GM19455 (cell line): ENCODE data around the gene IFRD1.
A peak's percentile ranks its signal among the peaks of the same experiment; 100 is the strongest.

Source experiments
- ATAC-seq: cut with Tn5 transposase; IDR thresholded peaks from one replicate; pipeline ENCODE4 v1.9.1; 2021; ENCODE audit not compliant: unreplicated experiment

IFRD1 gene, protein sequence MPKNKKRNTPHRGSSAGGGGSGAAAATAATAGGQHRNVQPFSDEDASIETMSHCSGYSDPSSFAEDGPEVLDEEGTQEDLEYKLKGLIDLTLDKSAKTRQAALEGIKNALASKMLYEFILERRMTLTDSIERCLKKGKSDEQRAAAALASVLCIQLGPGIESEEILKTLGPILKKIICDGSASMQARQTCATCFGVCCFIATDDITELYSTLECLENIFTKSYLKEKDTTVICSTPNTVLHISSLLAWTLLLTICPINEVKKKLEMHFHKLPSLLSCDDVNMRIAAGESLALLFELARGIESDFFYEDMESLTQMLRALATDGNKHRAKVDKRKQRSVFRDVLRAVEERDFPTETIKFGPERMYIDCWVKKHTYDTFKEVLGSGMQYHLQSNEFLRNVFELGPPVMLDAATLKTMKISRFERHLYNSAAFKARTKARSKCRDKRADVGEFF

DNA sequence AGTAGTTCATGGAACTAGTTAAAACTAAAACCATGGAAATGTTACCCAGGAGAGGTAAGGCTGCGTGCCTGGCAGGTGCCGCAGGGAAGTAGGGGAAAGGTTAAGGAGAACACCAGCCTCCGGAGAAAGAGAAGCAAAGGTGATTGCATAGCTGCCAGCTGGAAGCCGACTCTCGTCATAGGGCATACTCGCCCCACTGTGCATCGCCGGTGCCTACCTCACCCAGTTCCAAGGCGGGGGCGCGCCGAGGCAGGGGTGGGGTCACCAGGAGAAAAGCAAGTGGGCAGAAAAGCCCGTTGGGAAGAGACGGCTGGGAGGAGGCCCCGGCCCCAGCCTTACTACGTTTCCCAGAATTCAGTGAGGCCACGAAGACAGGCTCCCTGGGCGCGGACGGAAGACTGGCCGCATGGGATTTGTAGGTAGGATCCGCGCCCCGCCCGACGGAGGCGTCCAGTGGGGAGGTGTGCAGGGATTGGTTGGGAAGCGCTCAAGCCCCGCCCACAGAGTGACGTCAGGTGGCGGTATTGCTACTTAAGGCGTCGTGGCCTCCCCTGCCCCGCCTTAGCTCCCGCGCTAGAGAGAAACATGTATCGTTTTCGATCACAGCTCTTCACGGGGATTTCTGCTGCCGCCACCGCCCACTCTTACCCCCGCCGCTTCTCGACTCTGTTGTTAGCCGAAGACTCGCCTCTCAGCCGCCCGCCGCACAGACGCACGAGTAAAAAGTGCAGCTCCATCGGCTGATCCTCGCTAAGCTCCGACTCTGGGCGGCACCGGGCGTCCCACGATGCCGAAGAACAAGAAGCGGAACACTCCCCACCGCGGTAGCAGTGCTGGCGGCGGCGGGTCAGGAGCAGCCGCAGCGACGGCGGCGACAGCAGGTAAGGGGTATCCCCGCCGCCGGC lies at the start of gene IFRD1:
IFRD1 (plus strand) TSS at position 559 of the 905 bp plus-strand sequence; CDS start at position 788, 229 bp downstream.
- peak; percentile 73 for ATAC-seq

- no peak for ATAC-seq
These were observed 45.9 kb upstream of the IFRD1 start for GRCh38 chr7:112404321-112404720.

DNA sequence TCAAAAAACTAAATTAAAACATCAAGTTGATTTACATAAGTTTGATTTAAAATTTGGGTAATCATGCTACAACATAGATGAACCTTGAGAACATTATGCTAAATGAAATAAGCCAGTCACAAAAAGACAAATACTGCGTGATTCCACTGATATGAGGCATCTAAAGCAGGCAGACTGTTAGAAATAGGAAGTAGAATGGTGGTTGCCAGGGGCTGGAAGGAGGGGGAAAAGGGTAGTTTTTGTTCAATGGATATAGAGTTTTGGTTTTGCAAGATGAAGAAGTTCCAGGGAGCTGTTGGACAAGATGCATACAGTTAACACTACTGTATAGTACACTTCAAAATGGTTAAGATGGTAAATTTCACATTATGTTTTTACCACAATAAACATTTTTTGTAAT lies 45.0 kb upstream of the IFRD1 start:
- no peak for ATAC-seq

DNA sequence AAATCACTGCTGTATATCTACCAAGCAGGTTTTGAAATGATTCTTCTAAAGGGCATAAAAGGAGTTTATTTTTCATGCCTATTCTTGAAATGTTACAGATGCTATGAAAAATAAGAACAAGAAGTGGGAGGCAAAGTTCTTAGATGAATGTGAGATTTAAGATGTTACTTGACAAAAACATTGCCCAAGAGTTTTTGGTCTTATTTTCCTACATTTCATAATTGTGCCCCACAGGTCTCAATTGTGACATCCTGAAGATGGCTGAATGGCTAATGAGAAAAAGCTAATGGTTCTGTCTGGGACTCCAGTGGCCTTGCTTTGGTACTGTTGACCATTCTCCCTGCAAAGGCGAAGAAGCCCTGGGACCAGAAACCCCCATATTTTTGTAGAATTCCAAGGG lies 43.0 kb upstream of the IFRD1 start:
- ATAC-seq = no peak

- no peak for ATAC-seq
These were observed 40.2 kb upstream of the IFRD1 start for GRCh38 chr7:112410092-112410491.

GRCh38 chr7:112411186-112411795 lies 39.0 kb upstream of the IFRD1 start:
- ATAC-seq = no peak

DNA sequence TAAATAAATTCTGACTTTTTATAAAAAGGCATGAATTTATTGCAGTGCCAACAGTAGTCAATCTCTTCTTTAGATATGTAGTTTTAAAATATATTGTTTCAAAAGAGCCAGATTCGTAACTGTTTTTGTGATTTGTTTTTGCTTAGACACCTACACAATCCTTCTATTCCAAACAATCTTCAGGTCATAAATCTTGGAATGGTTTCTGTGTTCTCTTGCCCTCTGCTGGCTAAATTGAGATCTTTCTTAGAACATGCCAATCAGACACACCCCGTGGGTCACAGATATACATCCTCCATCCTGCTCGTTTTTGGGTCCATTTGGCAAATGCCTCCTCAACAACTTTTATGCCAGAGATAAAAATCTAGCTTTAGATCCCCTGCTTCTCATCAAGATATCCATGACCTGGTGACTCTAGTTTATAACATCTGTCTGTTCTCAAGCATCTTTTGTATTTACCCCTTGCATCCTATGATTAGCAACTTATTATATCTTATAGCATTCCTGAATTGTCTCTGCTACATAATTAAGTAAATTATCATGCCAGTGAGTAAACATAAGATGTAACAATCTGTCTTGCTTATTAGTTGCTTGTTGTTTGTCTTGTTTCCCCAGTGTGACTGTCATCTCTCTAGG lies 35.3 kb upstream of the IFRD1 start:
- ATAC-seq = no peak

DNA sequence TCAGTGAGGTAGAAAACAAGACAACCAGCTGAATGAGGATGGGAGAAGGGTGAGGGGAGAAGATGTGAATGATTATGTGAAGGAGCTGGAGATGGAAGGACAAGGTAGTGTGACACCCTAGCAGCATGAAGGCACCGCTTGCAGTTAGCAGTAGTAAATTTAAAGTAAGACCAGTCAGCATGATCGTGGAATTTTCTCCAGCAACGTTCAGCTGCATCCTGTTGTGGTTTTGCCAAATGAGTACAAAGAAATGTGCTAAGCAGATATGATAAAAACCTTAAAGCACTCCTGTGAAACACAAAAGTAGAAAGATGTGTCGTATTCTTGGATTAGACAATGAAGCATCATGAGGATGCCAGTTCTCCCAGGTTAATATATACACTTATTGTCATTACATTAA lies 34.1 kb upstream of the IFRD1 start:
- ATAC-seq = no peak

DNA sequence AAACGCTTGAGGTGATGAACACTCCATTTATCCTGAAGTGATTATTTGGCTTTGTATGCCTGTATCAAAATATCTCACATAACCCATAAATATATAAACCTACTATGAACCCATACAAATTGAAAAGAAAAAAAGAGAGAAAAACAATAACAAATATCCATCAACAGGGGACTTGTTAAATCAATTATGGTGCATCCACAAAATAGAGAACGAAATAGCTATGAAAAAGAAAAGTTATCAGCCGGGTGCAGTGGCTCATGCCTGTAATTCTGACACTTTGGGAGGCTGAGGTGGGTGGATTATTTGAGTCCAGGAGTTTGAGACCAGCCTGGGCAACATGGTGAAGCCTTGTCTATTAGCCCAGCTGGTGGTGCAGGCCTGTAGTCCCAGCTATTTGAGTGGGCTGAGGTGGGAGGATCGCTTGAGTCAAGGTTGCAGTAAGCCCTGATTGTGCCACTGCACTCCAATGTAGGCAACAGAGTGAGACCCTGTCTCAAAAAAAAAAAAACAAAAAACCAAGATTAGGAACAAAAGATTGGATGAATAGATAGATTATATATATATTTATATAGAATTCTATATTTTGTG lies 30.6 kb upstream of the IFRD1 start:
- no peak for ATAC-seq

DNA sequence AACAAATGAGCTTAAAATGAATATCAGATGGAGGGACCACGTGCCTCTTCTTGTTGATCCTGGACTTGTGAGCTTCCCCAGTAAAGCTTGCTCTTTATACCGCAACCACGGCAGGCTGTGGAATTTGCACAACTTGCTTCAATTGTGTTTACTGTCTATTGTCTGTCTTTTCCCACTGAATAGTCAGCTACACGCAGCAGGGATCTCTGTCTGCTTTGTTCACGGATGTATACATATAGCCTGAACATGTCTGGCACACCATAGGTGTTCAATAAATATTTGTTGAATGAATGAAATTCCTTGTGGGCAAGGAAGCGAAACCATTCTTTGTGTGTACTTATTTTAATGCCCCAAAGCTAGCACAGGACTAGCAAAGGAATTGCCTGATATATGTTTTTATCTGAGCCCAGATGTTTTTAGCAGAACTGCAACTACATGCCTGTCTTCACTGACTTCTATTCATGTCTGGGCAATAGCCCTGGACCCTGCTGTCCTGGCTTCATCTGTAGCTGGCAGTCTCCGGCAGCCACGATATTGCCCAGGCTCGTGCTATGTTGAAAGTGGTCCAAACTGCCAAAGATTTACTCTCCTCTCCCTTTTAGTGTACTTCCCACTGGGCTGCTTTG lies 29.9 kb upstream of the IFRD1 start:
- ATAC-seq = no peak

DNA sequence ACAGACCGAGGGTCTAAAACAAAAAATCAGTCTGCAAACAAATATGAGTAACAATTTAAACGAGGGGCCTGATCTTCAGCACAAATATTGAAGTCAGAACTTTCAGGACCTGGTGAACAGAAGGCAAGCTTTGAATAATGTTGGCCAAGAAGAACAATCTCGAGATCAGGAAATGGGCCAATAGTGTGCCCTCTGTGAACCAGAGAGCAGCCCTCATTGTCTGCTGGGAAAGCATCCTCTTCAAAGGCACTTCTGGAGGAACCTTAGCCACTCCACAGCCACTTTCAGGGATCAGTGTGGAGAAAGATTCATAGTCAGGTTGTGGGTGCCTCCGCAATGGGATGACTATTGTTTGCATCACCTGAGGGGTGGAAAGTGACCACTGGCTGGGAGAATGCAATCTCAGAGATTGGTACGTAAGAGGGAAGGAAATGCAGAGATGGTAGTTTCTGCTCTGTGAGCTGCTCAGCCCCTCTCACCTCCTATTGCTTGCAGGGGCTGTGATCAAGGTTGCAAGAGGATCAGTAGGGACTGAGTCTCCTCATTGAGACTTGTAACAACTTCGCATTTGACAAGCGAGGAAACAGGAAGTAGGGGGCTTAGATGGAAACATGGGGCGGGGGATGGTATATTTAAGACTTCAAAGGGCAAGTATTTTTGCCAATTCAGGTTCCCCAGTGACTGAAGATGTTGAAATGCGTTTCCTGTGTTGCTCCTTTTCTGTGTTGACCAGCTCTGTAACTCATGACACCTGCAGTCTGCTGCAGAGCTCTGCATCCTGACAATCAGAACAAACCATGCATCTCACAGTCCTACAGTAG lies 28.4 kb upstream of the IFRD1 start:
- no peak for ATAC-seq

DNA sequence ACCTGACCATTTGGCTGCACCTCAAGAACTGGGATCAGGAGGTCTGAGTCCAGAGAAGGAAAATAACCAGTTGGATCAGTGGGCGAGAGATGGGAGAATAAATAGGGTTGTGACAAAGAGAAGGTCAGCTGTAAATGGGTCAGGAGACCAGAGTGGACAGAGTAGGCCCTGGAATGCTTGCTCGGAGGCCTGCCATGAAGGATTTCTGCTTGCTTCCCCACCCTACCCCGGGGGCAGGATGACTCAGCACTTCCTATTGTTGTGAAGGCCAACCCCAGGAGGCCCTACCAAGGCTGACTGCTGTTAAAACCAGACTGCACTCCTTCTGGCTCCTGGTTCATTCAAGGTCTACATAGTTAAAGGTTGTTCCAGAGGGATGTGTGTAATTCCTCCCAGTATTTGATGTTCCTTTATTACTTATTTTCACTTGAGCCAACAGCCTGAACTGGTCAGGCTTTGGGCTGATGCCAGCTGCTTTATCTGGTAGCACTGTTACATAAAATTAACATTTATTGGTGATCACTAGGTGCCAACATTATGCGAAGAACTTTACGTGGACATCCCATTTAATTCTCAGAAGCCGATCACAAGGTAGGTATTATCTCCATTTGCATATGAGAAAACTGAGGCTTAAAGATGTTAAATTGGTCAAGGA lies 27.3 kb upstream of the IFRD1 start:
- no peak for ATAC-seq

GRCh38 chr7:112423987-112424386 lies 26.3 kb upstream of the IFRD1 start:
- no peak for ATAC-seq

DNA sequence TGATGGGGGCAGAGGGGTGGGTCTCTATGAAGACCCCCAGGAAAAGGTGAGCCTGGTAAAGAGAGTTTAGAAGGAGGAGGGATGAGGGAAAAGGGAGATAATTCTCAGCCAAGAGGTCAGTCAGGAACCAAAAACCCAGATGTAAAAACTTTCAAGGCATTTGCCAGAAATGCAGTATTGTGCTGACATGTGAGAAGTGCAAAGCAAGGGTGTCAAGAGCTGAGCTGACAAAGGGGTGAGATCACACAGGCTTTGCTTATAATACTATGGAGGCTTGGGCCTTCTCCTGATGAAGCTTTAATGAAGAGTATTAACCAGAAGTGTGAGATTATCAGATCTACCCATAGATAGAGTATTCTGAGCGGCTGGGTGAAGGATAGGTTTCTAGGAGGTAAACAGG lies 22.3 kb upstream of the IFRD1 start:
- ATAC-seq = no peak

GRCh38 chr7:112428715-112429114 lies 21.5 kb upstream of the IFRD1 start:
- ATAC-seq = no peak

DNA sequence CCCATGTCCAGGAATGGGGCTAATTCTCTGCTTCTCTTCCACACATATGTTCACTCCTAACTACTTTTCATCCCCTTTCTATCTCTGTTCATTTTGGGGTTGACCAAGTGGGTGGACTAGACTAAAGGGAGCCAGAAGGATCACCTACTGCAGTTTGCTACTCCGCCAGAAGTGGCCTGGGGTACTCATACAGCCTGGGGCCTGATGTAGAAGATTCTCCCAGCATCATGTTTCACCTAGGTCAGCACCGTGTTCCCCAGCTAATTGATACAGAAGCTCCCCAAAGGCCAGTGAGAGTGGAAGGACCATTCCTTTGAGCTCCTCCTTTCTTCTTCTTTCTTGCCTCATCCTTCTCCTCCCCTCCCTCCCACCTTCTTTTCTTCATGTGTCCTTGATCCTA lies 19.6 kb upstream of the IFRD1 start:
- ATAC-seq = no peak

- ATAC-seq = no peak
These were observed 18.5 kb upstream of the IFRD1 start for GRCh38 chr7:112431803-112432202.

- ATAC-seq = no peak
These were observed 17.0 kb upstream of the IFRD1 start for GRCh38 chr7:112433289-112433688.

GRCh38 chr7:112437072-112437471 lies 13.2 kb upstream of the IFRD1 start:
- no peak for ATAC-seq
